Measurements from ENCODE around the gene PID1. TPM values are rescaled to one million over a fixed set of nuclear protein-coding genes. Genes with fewer than 3 reads are reported as not detected.

Gene PID1
- total RNA-seq, 1 experiment from 2014 or later, result not detected

- no peaks in the 10 kb centered on the region for H3K79me2 ChIP-seq (ENCODE audit: low read depth)
- POLR2A ChIA-PET (ENCODE audit: unreplicated experiment), result no interaction called here
- H2AFZ ChIP-seq, result no peak overlapping the region
- no peak overlapping the region for H3K27ac ChIP-seq
- TF ChIP-seq CTCF (conservative IDR thresholded peaks at IDR 0.05) (no peak), EZH2 (IDR thresholded peaks at IDR 0.05; ENCODE audit: low read depth) (no peak)
- intact Hi-C loops (cut with micrococcal nuclease; ENCODE audit: unreplicated experiment), result no loop called here
- no TSS peak for BruUV-seq (replicated peaks)
- no peaks in the 10 kb centered on the region for H3K9me2 ChIP-seq (ENCODE audit: insufficient read depth)
- no peaks in the 10 kb centered on the region for H3K36me3 ChIP-seq (ENCODE audit: low read depth)
- no peaks in the 10 kb centered on the region for H3K9me3 ChIP-seq (ENCODE audit: insufficient read depth, low read depth)
- H3K27me3 ChIP-seq (ENCODE audit: insufficient read depth, low read depth), result no peaks in the 10 kb centered on the region
- H4K20me1 ChIP-seq (ENCODE audit: insufficient read depth), result no peaks in the 10 kb centered on the region; the same call in 1 of the 2 replicates
- CTCF ChIA-PET, result no interaction called here
- no peaks in the 10 kb centered on the region for H3F3A ChIP-seq (ENCODE audit: insufficient read depth, low read depth)
- DNase-seq, result no peak
- no peak overlapping the region for H3K4me3 ChIP-seq
- H3K4me2 ChIP-seq, result no peak overlapping the region
- H3K4me1 ChIP-seq (replicated peaks; ENCODE audit: insufficient read depth), result no peaks in the 10 kb centered on the region
Measured at GRCh38 chr2:229050133-229050532, 221.0 kb downstream of the PID1 start.

GRCh38 chr2:229048134-229048533, 223.0 kb downstream of the PID1 start:
- Histone ChIP-seq H2AFZ (no peak overlapping the region), H3K27ac (no peak overlapping the region), H3K79me2 (ENCODE audit: low read depth) (no peaks in the 10 kb centered on the region), H3K9me3 (ENCODE audit: insufficient read depth, low read depth) (no peaks in the 10 kb centered on the region), H3K4me3 (no peak overlapping the region), H4K20me1 (ENCODE audit: insufficient read depth) (no peaks in the 10 kb centered on the region; the same call in 1 of the 2 replicates), H3F3A (ENCODE audit: insufficient read depth, low read depth) (no peaks in the 10 kb centered on the region), H3K27me3 (ENCODE audit: insufficient read depth, low read depth) (peaks cover 4% of the 10 kb centered on the region; the same call in 1 of the 2 replicates), H3K4me2 (no peak overlapping the region), H3K4me1 (replicated peaks; ENCODE audit: insufficient read depth) (no peaks in the 10 kb centered on the region), H3K36me3 (ENCODE audit: low read depth) (no peaks in the 10 kb centered on the region), H3K9me2 (ENCODE audit: insufficient read depth) (no peaks in the 10 kb centered on the region)
- TF ChIP-seq EZH2 (IDR thresholded peaks at IDR 0.05; ENCODE audit: low read depth) (no peak), CTCF (conservative IDR thresholded peaks at IDR 0.05) (no peak)
- ChIA-PET POLR2A (ENCODE audit: unreplicated experiment) (no interaction called here), CTCF (interaction anchor here (0.6 kb wide), 1 partner anchor 41 kb away, joined by 5 read pairs; no protein-coding TSS in a partner anchor)
- BruUV-seq (replicated peaks), result no TSS peak
- no peak for DNase-seq
- intact Hi-C loops (cut with micrococcal nuclease; ENCODE audit: unreplicated experiment), result no loop called here

- Histone ChIP-seq H3K4me3 (no peak overlapping the region), H3K79me2 (ENCODE audit: low read depth) (no peaks in the 10 kb centered on the region), H3K9me3 (ENCODE audit: insufficient read depth, low read depth) (no peaks in the 10 kb centered on the region), H3K9me2 (ENCODE audit: insufficient read depth) (no peaks in the 10 kb centered on the region), H3K36me3 (ENCODE audit: low read depth) (no peaks in the 10 kb centered on the region), H3F3A (ENCODE audit: insufficient read depth, low read depth) (no peaks in the 10 kb centered on the region), H3K27me3 (ENCODE audit: insufficient read depth, low read depth) (peaks cover 9% of the 10 kb centered on the region; the same call in 1 of the 2 replicates), H4K20me1 (ENCODE audit: insufficient read depth) (no peaks in the 10 kb centered on the region; the same call in 1 of the 2 replicates), H3K4me2 (no peak overlapping the region), H2AFZ (no peak overlapping the region), H3K4me1 (replicated peaks; ENCODE audit: insufficient read depth) (no peaks in the 10 kb centered on the region), H3K27ac (no peak overlapping the region)
- intact Hi-C loops (cut with micrococcal nuclease; ENCODE audit: unreplicated experiment), result no loop called here
- ChIA-PET CTCF (no interaction called here), POLR2A (ENCODE audit: unreplicated experiment) (no interaction called here)
- no peak for DNase-seq
- no TSS peak for BruUV-seq (replicated peaks)
- TF ChIP-seq CTCF (conservative IDR thresholded peaks at IDR 0.05), result no peak
- TF ChIP-seq EZH2 (IDR thresholded peaks at IDR 0.05; ENCODE audit: low read depth), result no peak
Measured at GRCh38 chr2:229045671-229046070, 225.4 kb downstream of the PID1 start.

Measured in PC-9 (cell line).